Activated naive CD8-positive, alpha-beta T cell (primary cell): ENCODE results near the gene RAB3GAP2.
A peak's percentile ranks its signal among the peaks of the same experiment; 100 is the strongest.
"Not testable (repeated sequence)": the region's sequence is repeated elsewhere in the genome, so short reads cannot be mapped to it uniquely, and the experiment has no call there.

Experiments used
- H3K27ac Mint-ChIP-seq: one replicate; pipeline ENCODE4 v1.8.0; 2021; ENCODE audit warnings: mixed read lengths
- H3K27me3 Mint-ChIP-seq: one replicate; pipeline ENCODE4 v1.8.0; 2021; ENCODE audit warnings: mixed read lengths
- H3K36me3 Mint-ChIP-seq: one replicate; pipeline ENCODE4 v1.8.0; 2021; ENCODE audit warnings: mixed read lengths
- H3K4me1 Mint-ChIP-seq: one replicate; pipeline ENCODE4 v1.8.0; 2021; ENCODE audit warnings: low read depth, mixed read lengths
- H3K4me3 Mint-ChIP-seq: one replicate; pipeline ENCODE4 v1.8.0; 2021; ENCODE audit warnings: mild to moderate bottlenecking, mixed read lengths
- H3K9me3 Mint-ChIP-seq: one replicate; pipeline ENCODE4 v1.8.0; 2021; ENCODE audit warnings: low read depth, mixed read lengths

RAB3GAP2 gene

GRCh38 chr1:220137019-220137786 is 135.1 kb downstream of the RAB3GAP2 start:
- peak overlapping the region; percentile 23 for H3K27ac Mint-ChIP-seq
- no peaks in the 10 kb centered on the region for H3K27me3 Mint-ChIP-seq
- H3K36me3 Mint-ChIP-seq = peaks cover 8% of the 10 kb centered on the region
- H3K4me3 Mint-ChIP-seq = no peak overlapping the region
- H3K4me1 Mint-ChIP-seq = peaks cover 10% of the 10 kb centered on the region
- no peaks in the 10 kb centered on the region for H3K9me3 Mint-ChIP-seq

GRCh38 chr1:220135755-220136154 is 136.5 kb downstream of the RAB3GAP2 start:
- Mint-ChIP-seq H3K9me3 (no peaks in the 10 kb centered on the region), H3K36me3 (peaks cover 8% of the 10 kb centered on the region), H3K4me3 (no peak overlapping the region), H3K27ac (no peak overlapping the region), H3K27me3 (no peaks in the 10 kb centered on the region), H3K4me1 (peaks cover 10% of the 10 kb centered on the region)

GRCh38 chr1:220129479-220130210 is 142.6 kb downstream of the RAB3GAP2 start:
- Mint-ChIP-seq H3K27ac (no peak overlapping the region), H3K4me3 (no peak overlapping the region), H3K9me3 (peaks cover 4% of the 10 kb centered on the region), H3K27me3 (no peaks in the 10 kb centered on the region), H3K36me3 (peaks cover 23% of the 10 kb centered on the region), H3K4me1 (peaks cover 4% of the 10 kb centered on the region)

GRCh38 chr1:220127076-220127475 is 145.2 kb downstream of the RAB3GAP2 start:
- peaks cover 18% of the 10 kb centered on the region for H3K36me3 Mint-ChIP-seq
- H3K9me3 Mint-ChIP-seq = peaks cover 4% of the 10 kb centered on the region
- H3K27ac Mint-ChIP-seq = no peak overlapping the region
- H3K4me1 Mint-ChIP-seq = peaks cover 7% of the 10 kb centered on the region
- no peak overlapping the region for H3K4me3 Mint-ChIP-seq
- H3K27me3 Mint-ChIP-seq = no peaks in the 10 kb centered on the region

- Mint-ChIP-seq H3K27ac (no peak overlapping the region), H3K4me3 (no peak overlapping the region)
Measured at GRCh38 chr1:220124542-220124941, 147.7 kb downstream of the RAB3GAP2 start.

GRCh38 chr1:220123889-220124288 is 148.4 kb downstream of the RAB3GAP2 start:
- H3K27me3 Mint-ChIP-seq = no peaks in the 10 kb centered on the region
- H3K36me3 Mint-ChIP-seq = peaks cover 6% of the 10 kb centered on the region
- no peak overlapping the region for H3K27ac Mint-ChIP-seq
- H3K4me1 Mint-ChIP-seq = peaks cover 8% of the 10 kb centered on the region
- H3K9me3 Mint-ChIP-seq = no peaks in the 10 kb centered on the region
- H3K4me3 Mint-ChIP-seq = no peak overlapping the region

More at GRCh38 chr1:220124542-220124941, 147.7 kb downstream of the RAB3GAP2 start:
- Mint-ChIP-seq H3K27me3 (no peaks in the 10 kb centered on the region), H3K9me3 (peaks cover 3% of the 10 kb centered on the region), H3K36me3 (peaks cover 10% of the 10 kb centered on the region), H3K4me1 (peaks cover 8% of the 10 kb centered on the region)

GRCh38 chr1:220123066-220123465 is 149.2 kb downstream of the RAB3GAP2 start:
- H3K27ac Mint-ChIP-seq = no peak overlapping the region

GRCh38 chr1:220121791-220122530 is 150.3 kb downstream of the RAB3GAP2 start:
- Mint-ChIP-seq H3K27me3 (no peaks in the 10 kb centered on the region), H3K4me3 (no peak overlapping the region), H3K4me1 (peaks cover 7% of the 10 kb centered on the region), H3K27ac (no peak overlapping the region), H3K36me3 (no peaks in the 10 kb centered on the region), H3K9me3 (no peaks in the 10 kb centered on the region)

More at GRCh38 chr1:220123066-220123465, 149.2 kb downstream of the RAB3GAP2 start:
- no peak overlapping the region for H3K4me3 Mint-ChIP-seq
- peaks cover 4% of the 10 kb centered on the region for H3K36me3 Mint-ChIP-seq
- H3K4me1 Mint-ChIP-seq = peaks cover 10% of the 10 kb centered on the region
- no peaks in the 10 kb centered on the region for H3K27me3 Mint-ChIP-seq
- no peaks in the 10 kb centered on the region for H3K9me3 Mint-ChIP-seq

- Mint-ChIP-seq H3K27me3 (no peaks in the 10 kb centered on the region), H3K27ac (peak overlapping the region; percentile 16), H3K4me1 (peaks cover 8% of the 10 kb centered on the region), H3K9me3 (no peaks in the 10 kb centered on the region), H3K36me3 (peaks cover 4% of the 10 kb centered on the region), H3K4me3 (no peak overlapping the region)
Measured at GRCh38 chr1:220119043-220119512, 153.2 kb downstream of the RAB3GAP2 start.

GRCh38 chr1:220113136-220113695 is 159.0 kb downstream of the RAB3GAP2 start:
- Mint-ChIP-seq H3K9me3 (no peaks in the 10 kb centered on the region), H3K36me3 (peaks cover 10% of the 10 kb centered on the region), H3K27ac (no peak overlapping the region), H3K4me3 (peak overlapping the region; percentile 4), H3K4me1 (peaks cover 10% of the 10 kb centered on the region), H3K27me3 (no peaks in the 10 kb centered on the region)

- peaks cover 10% of the 10 kb centered on the region for H3K36me3 Mint-ChIP-seq
- H3K27me3 Mint-ChIP-seq, H3K27ac Mint-ChIP-seq, H3K4me3 Mint-ChIP-seq, H3K9me3 Mint-ChIP-seq, H3K4me1 Mint-ChIP-seq: not testable (repeated sequence)
Measured at GRCh38 chr1:220112600-220112999, 159.7 kb downstream of the RAB3GAP2 start.

- H3K4me3 Mint-ChIP-seq, H3K9me3 Mint-ChIP-seq, H3K27ac Mint-ChIP-seq, H3K4me1 Mint-ChIP-seq, H3K27me3 Mint-ChIP-seq, H3K36me3 Mint-ChIP-seq: not testable (repeated sequence)
Measured at GRCh38 chr1:220110473-220110872, 161.8 kb downstream of the RAB3GAP2 start.

- no peak overlapping the region for H3K27ac Mint-ChIP-seq
- H3K4me3 Mint-ChIP-seq = no peak overlapping the region
- no peaks in the 10 kb centered on the region for H3K27me3 Mint-ChIP-seq
- peaks cover 7% of the 10 kb centered on the region for H3K36me3 Mint-ChIP-seq
- peaks cover 28% of the 10 kb centered on the region for H3K4me1 Mint-ChIP-seq
- H3K9me3 Mint-ChIP-seq = no peaks in the 10 kb centered on the region
Measured at GRCh38 chr1:220099826-220100225, 172.4 kb downstream of the RAB3GAP2 start.
